Ovary (tissue), 9 donors: ENCODE results near the gene BICDL1. TPM values are rescaled to one million over a fixed set of nuclear protein-coding genes. Genes with fewer than 3 reads are reported as not detected.
"Not testable (repeated sequence)": the region's sequence is repeated elsewhere in the genome, so short reads cannot be mapped to it uniquely, and the experiment has no call there.

Experiments
- DNase-seq, 5 donors: peaks; one replicate each; pipeline ENCODE4 v3.0.0-alpha.2; 2019 to 2020
- H3K27ac ChIP-seq, 2 donors: fragments of 200-600 bp; one replicate each; pipeline versions ENCODE4 v1.5.1 to v1.8.0; 2019 to 2022
- H3K27me3 ChIP-seq: fragments of 200-600 bp; one replicate; pipeline ENCODE4 v1.8.0; 2022
- H3K36me3 ChIP-seq: fragments of 200-600 bp; sonication (generic); one replicate; pipeline ENCODE4 v1.5.1; 2019
- H3K4me1 ChIP-seq: one replicate; pipeline ENCODE4 v1.8.1; 2013; ENCODE audit warnings: mild to moderate bottlenecking, moderate library complexity; ENCODE audit not compliant: insufficient read depth
- H3K4me3 ChIP-seq: fragments of 200-600 bp; sonication (generic); one replicate; pipeline ENCODE4 v1.5.1; 2017
- H3K9me3 ChIP-seq, 2 donors: fragments of 200-600 bp in 1 of 2; sonication (generic) in 1 of 2; one replicate each; pipeline versions ENCODE4 v1.5.1 to v1.8.1; 2013 to 2019; ENCODE audit warnings: mild to moderate bottlenecking in 1 of 2, moderate library complexity in 1 of 2
- CTCF ChIP-seq, 3 donors: fragments of 450-650 bp in 2 of 3; fragments of 200-600 bp in 1 of 3; IDR thresholded peaks; one replicate each; pipeline versions ENCODE4 v1.5.1 to v1.8.0; 2016 to 2022; ENCODE audit warnings: antibody characterized with exemption in 3 of 3, mild to moderate bottlenecking in 1 of 3
- EP300 ChIP-seq: sonication (generic); formaldehyde crosslinking; IDR thresholded peaks from one replicate; pipeline ENCODE4 v1.6.1; 2017; ENCODE audit warnings: antibody characterized with exemption
- POLR2A ChIP-seq: fragments of 450-650 bp; IDR thresholded peaks from one replicate; pipeline ENCODE4 v1.6.1; 2017; ENCODE audit warnings: antibody characterized with exemption, mild to moderate bottlenecking, moderate library complexity
- WGBS, 3 donors: extraction: QIAGEN DNeasy Blood & Tissue Kit in 1 of 3; methylation state at CpG; one replicate each; pipeline versions ENCODE4 v1.1.5 to v1.1.7; 2013 to 2017; 5-methylcytosine and 5-hydroxymethylcytosine counted together
- intact Hi-C, 4 donors: fragments of 100-400 bp; cut with DNase I; formaldehyde crosslinking; loops; one replicate each; pipeline versions ENCODE4 v1.11.0 to v1.15.1; 2022 to 2023
- polyA plus RNA-seq, 2 donors: library from polyadenylated mRNA; stranded (reverse); fragments of 200-250 nt in 1 of 2; fragments of 350-450 nt in 1 of 2; fragmentation: Illumina TruSeq in 1 of 2; extraction: RNeasy Lipid Tissue Mini Kit (QIAGEN cat#74804) in 1 of 2; gene quantifications; one replicate each; pipeline ENCODE4 v1.2.3, GENCODE V29; 2013 to 2014
- total RNA-seq, 7 donors: library from RNA; depleted of rRNA in 2 of 7; stranded (reverse); fragments of >200 nt in 2 of 7; fragmentation: NEBNext Ultra II Directional in 3 of 7; extraction: Animal tissue kit (Norgen Biotek cat#: 25700) in 3 of 7; gene quantifications; one replicate each; pipeline versions ENCODE4 v1.1.0 to v1.2.4, GENCODE V29; 2016 to 2023
- donor health status: DM: no; HTN: no; CAD: no; lungs with moderate emphysema.
- donor health status: DM: no; HTN: no; CAD: no.
- donor health status: Bipolar disorder and iron deficiency.
- donor health status: DM: yes; HTN: yes; CAD: no.
- donor health status: DM: no; HTN: no; CAD: no.
- donor health status: DM: yes; HTN: yes; CAD: no.

BICDL1 gene
- total and polyA plus RNA-seq, 9 donors, result 0.40 to 147 (median 1.7) TPM

GRCh38 chr12:120041386-120042231 lies 52.6 kb downstream of the BICDL1 start:
- no peaks in the 10 kb centered on the region for H3K36me3 ChIP-seq
- no peak overlapping the region for H3K27ac ChIP-seq
- no peak overlapping the region for H3K4me3 ChIP-seq
- DNase-seq, result no peak
- no peak for TF ChIP-seq CTCF (IDR thresholded peaks at IDR 0.05)
- no peak for TF ChIP-seq EP300
- no peak for TF ChIP-seq POLR2A
- no peaks in the 10 kb centered on the region for H3K4me1 ChIP-seq
- WGBS, 3 donors, result 49 to 57% (median 51%) methylated on average over 11 of the region's 11 CpGs
- no peaks in the 10 kb centered on the region for H3K27me3 ChIP-seq
- intact Hi-C loops, result no loop called here
- H3K9me3 ChIP-seq, result no peaks in the 10 kb centered on the region

- H3K27me3 ChIP-seq, DNase-seq, intact Hi-C loops, H3K9me3 ChIP-seq, H3K4me1 ChIP-seq, H3K4me3 ChIP-seq, H3K36me3 ChIP-seq, H3K27ac ChIP-seq: not testable (repeated sequence)
- WGBS, 3 donors, result 85 to 94% (median 93%) methylated on average over 3 to 5 of the region's 5 CpGs
These were observed 56.3 kb downstream of the BICDL1 start for GRCh38 chr12:120045367-120045766.

- intact Hi-C loops, result no loop called here
- WGBS, 3 donors, result 88 to 92% (median 88%) methylated on average over 1 of the region's 1 CpG
- Histone ChIP-seq H3K27ac (no peak overlapping the region), H3K4me3 (no peak overlapping the region), H3K9me3 (no peaks in the 10 kb centered on the region), H3K27me3 (no peaks in the 10 kb centered on the region), H3K36me3 (no peaks in the 10 kb centered on the region), H3K4me1 (no peaks in the 10 kb centered on the region)
- no peak for DNase-seq
- TF ChIP-seq CTCF (IDR thresholded peaks at IDR 0.05) (no peak), EP300 (no peak), POLR2A (no peak)
These were observed 58.0 kb downstream of the BICDL1 start for GRCh38 chr12:120047072-120047471.

- H3K9me3 ChIP-seq, result no peaks in the 10 kb centered on the region
- H3K4me3 ChIP-seq, result no peak overlapping the region
- intact Hi-C loops, result no loop called here
- H3K27ac ChIP-seq, result no peak overlapping the region
- H3K27me3 ChIP-seq, result no peaks in the 10 kb centered on the region
- H3K36me3 ChIP-seq, result no peaks in the 10 kb centered on the region
- no peak for DNase-seq
- no peaks in the 10 kb centered on the region for H3K4me1 ChIP-seq
- no peak for TF ChIP-seq CTCF (IDR thresholded peaks at IDR 0.05)
- no peak for TF ChIP-seq EP300
These were observed 59.2 kb downstream of the BICDL1 start for GRCh38 chr12:120048263-120048662.

GRCh38 chr12:120049426-120049825 lies 60.4 kb downstream of the BICDL1 start:
- no peaks in the 10 kb centered on the region for H3K27me3 ChIP-seq
- 67 to 73% (median 71%) methylated on average over 6 of the region's 6 CpGs for WGBS, 3 donors
- intact Hi-C loops, result no loop called here

More at GRCh38 chr12:120049426-120049825, 60.4 kb downstream of the BICDL1 start:
- no peak for DNase-seq
- Histone ChIP-seq H3K9me3 (no peaks in the 10 kb centered on the region), H3K36me3 (no peaks in the 10 kb centered on the region), H3K4me3 (no peak overlapping the region), H3K4me1 (no peaks in the 10 kb centered on the region), H3K27ac (no peak overlapping the region)
- no peak for TF ChIP-seq CTCF (IDR thresholded peaks at IDR 0.05)
- no peak for TF ChIP-seq EP300
- no peak for TF ChIP-seq POLR2A
